Colon (tissue), 2 donors: ENCODE measurements around the gene TTC12.

Source experiments
- FAIRE-seq: peaks from 2 replicates; lab custom pipeline; 2012; peaks lifted over from hg19 to GRCh38; lab: Jason Lieb, UNC
- donor health status: control.
- donor health status: control.

Gene TTC12

DNA sequence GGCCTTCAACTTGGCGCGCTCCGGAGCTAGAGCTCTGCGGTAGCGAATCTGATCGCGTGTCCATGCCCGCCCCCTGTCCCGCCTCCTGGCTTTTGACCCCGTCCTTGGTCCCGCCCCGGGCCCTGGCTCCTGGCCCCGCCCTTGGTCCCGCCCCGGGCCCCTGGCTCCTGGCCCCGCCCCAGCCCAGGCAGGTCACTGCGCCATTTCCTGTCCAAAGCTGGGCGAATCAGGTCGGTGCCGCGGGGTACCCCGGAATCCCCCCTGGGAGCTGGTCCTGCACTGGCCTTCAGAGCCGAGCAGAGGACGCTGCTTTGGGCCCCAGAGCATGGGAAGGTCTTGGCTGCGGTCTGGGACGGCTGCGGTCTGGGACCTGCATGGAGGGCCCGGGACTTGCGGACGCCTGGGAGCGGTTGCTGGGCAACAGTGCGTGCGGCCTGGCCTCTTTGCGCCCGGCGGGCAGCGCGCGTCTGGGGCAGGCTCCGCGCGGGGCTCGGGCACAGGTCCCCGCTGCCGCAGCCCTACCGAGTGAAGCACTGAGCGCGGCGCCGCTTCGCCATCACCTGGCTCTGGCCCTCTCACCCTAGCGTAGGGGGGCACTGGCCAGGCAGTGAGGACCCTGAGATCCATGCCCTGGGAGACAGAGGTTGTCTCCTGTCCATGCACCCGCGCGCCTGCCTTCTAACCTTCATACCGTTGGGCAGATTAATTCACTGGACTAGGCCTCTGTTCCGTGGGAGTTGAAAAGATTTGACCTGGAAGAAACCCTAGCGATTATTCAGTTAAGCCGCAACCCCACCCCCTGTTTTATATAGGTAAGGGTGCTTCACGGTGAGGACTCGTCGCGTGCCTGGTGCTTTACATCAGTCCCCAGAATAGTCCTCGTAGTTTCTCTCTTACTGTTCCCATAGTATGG, at the start of gene TTC12:
TSS of gene TTC12 (plus strand) at position 195 of the 913 bp plus-strand sequence. CDS start 1,675 bp downstream, outside the sequence.
- no peak for FAIRE-seq

DNA sequence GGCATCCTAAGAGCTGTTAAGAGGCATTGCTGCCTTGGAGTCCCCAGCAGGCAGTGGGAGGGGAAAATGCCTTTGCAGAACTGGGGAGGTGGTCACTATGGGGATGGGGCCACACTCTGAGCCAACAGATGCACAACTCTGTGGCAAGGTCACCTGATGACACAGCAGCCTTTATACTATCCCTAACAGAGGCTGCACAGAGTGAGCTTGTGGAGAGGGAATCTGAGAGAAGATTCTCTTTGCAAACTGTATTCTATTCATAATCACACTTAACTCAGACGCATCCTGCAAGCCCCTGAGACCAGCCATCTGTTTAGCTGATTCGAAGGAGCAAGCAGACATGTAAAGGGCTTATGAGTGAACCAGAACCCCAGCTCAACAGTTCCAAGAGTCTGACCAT, 49.0 kb upstream of the TTC12 start:
- no peak for FAIRE-seq

- FAIRE-seq = no peak
Measured at GRCh38 chr11:113267493-113267892, 46.9 kb upstream of the TTC12 start.

- FAIRE-seq = no peak
Measured at GRCh38 chr11:113269096-113269495, 45.3 kb upstream of the TTC12 start.

DNA sequence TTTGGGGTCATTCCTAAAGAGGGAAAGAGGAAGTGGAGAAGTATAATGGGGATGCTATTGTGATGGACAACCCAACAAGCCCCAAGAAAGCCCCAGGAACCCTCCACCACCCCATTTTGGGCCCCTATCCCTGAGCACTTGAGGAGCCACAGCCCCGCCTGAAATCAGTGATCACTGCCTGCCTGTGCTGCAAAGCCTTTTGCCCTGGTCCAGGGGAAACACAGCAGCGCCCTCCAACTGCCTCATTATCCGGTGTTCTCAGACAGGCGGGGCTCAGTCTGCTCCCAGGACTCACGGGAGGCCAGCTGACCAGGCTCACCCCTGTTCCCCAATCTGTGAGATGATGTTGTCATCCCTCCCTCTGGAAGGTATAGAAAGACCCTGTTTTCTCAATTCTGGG, 44.7 kb upstream of the TTC12 start:
- no peak for FAIRE-seq

DNA sequence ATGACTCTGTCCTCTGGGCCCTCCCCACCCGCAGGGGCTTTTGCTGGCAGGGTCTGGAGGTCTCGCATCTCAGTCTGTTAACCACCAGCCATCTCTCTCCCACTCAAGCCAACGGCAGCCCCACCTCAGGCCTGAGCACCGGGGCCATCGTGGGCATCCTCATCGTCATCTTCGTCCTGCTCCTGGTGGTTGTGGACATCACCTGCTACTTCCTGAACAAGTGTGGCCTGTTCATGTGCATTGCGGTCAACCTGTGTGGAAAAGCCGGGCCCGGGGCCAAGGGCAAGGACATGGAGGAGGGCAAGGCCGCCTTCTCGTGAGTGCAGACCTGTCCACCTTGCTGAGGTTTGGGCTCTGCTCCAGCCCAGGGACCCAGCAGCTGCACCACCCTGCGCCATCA, 44.3 kb upstream of the TTC12 start:
- no peak for FAIRE-seq

GRCh38 chr11:113271551-113272245, 42.7 kb upstream of the TTC12 start:
- FAIRE-seq = no peak

DNA sequence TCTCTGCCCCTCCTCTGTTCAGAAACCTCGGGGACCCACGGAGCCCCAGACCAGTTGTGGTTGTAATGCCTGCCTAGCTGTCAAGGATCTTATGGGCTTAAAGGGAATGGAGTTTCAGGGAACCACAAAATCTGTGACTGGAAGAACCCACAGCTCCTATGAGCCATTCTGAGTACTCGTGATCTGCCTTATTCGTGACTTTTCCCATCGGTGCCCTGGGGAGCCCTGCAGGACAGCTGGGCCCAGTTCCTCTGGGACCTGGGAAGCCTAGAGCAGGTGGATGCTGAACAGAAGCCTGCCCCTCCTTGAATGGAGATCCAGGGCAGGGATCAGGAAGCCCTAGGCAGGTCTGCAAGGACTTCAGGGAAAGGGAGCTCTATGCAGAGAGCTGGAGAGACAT, 42.1 kb upstream of the TTC12 start:
- FAIRE-seq = no peak

- no peak for FAIRE-seq
Measured at GRCh38 chr11:113272927-113273615, 41.3 kb upstream of the TTC12 start.

DNA sequence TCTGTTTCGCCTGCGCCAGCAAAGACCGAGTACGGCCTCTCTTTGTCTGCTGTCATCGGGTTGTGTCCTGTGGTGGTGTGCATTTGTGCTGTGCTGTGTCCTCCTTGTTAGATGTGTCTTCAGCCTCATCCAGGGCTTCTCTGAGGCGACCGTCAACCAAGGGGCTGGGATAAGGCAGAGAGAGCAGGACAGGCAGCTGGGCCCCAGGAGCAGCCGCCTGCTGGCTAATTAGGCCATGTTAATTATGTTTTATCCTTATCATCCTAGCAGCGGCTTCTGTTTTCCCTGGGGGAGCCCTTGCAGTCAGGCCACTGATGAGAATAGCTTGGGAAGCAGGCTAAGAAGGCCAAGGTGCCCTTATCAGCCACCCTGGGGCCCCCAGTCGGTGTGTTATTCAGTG, 40.7 kb upstream of the TTC12 start:
- no peak for FAIRE-seq

- FAIRE-seq = no peak
Measured at GRCh38 chr11:113274713-113275582, 39.4 kb upstream of the TTC12 start.

- FAIRE-seq = no peak
Measured at GRCh38 chr11:113275602-113276001, 38.8 kb upstream of the TTC12 start.

DNA sequence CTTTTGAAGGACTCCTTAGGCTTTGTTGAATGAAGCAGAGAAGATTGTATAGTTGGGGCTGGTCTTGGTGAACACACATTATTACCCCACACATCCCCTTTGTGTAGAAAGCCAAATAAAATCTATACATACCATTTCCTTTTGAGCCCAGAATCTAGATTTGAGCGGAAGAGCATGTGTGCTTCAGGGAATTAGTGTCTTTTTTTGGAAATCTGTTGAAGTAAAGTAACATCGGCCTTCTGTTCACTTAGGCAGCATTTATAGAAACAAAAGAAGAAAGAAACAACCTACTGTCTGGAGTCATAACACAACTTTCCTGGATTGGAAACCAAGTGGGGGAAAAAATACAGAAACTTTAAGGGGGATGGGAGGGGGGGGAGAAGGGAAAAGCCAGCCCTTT, 37.9 kb upstream of the TTC12 start:
- FAIRE-seq = no peak

GRCh38 chr11:113277907-113278306, 36.5 kb upstream of the TTC12 start:
- no peak for FAIRE-seq

DNA sequence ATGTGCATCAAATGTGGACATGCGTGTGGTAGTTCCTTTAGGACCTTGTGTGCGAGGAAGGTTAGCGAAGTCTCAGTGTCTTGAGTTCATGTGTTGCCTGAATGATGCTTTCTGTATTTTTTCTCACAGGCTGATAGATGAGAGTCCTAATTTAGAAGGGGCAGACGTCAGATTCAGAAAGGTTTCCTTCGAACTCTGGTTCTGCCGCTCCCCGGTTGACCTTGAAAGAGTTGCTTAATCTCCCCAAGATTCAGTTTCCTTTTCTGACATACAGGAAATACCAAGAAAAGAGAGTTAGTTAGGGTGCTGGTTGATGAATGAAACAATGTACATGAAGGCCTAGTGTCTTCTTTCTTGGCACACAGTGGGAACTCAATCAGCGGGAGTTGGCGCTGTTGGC, 35.9 kb upstream of the TTC12 start:
- no peak for FAIRE-seq

DNA sequence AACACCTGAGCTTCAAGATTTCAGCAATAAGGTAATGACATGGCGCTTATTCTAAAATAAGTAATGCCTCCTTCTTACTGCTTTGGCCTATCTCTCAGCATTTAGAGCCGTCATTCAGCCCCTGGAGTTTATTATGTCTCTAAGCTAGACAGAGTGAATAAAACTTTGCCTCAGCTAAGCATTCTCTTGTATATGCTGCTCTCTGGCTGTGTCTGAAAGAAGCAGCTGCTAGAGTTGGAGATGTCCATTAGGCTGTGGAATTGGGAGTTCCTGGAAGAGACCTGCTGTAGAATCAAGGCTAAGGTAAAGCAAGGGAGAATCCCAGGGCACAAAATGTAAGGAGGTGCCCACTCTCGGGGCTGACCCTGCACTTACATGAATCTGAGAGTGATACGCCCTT, 35.5 kb upstream of the TTC12 start:
- FAIRE-seq = no peak

DNA sequence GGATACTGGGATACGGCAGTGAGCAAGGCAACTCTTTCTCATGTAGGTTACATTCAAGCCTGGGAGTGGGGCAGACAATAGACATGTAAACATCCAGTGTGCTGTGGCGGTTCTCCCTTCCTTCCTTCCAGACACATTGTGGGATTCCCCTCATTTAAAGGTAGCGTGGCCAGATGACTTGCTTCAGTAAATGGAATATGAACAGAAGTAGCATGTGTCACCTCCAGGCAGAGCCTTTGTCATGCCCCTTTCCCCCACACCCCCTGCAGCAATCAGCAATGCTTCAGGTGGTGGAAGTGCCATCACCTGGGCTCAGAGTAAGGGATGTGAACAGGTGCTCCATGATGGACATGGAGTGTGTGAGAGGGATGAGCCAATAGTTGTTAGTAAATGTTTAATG, 34.8 kb upstream of the TTC12 start:
- FAIRE-seq = no peak

DNA sequence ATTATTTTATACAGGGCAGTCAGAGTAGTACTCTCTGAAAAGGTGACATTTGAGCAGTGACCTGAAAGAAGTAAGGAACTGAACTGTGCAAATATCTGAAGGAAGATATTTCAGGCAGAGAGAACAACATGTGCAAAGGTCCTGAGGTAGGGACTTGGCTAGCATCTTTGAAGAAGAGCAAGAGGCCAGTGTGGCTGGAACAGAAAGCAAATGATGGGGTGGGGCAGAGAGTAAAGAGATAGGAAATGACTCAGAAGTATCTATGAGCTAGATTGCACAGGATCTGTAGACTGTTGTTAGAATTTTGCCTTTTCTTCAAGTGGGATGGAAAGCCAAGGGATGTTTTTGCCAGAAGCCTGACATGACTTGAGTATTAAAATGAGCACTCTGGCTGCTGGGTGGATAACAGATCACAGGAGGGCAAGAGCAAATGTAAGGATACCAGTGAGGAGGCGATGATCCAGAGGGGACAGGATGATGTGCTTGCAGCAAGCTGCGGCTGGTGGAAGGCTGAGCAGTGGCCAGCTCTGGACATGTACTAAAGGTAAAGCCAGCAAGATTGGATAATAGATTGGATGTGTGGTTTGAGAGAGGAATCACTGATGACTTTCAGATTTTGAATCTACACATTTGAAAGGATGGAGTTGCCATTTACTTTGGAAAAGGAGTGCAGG, 33.2 kb upstream of the TTC12 start:
- no peak for FAIRE-seq

GRCh38 chr11:113282898-113283437, 31.4 kb upstream of the TTC12 start:
- no peak for FAIRE-seq

DNA sequence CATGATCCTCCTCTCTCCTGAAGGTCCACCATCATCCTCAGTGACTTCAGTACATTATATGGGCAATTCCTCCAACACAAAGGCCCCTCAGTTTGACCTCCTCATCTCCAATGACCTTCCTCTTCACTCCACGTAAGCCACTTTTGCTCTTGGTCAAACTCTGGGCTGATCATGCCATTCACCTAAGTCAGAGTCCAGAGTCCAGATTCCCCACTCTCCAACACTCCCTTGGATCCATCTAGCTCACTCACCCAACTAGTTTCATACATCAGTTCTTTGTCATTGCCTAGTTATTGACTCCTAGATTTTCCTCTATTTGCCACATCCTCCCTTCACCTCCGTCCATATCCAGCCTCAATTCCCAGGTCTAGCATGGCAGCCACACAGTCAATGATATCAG, 30.5 kb upstream of the TTC12 start:
- FAIRE-seq = no peak

DNA sequence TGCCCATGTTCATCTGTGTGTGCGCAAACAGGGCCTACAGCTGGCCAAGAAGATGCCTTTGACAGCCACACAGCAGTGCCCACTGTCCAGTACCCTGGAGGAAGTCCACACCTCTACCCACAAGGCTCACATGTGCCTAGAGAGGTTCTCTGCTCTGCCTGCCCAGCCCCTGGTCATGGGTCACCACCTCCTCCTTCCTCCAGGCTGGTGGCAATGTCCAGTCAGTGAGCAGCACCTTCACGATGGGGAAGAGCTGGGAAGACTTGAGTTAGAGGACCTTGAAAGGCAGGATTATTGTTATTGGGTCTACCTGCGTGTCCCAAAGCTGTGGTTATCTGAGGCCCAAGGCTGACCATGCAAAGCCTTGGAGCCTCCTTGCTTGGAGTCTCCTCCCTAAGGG, 28.4 kb upstream of the TTC12 start:
- no peak for FAIRE-seq
